ENCODE data around the gene HOXA5.

Gene HOXA5

GRCh38 chr7:27091105-27091504, 52.4 kb downstream of the HOXA5 start:
- Mint-ChIP-seq H3K9me3 (no peaks in the 10 kb centered on the region), H3K4me3 (no peak overlapping the region), H3K27ac (no peak overlapping the region), H3K4me1 (peaks cover 25% of the 10 kb centered on the region), H3K27me3 (peaks cover 86% of the 10 kb centered on the region), H3K36me3 (no peaks in the 10 kb centered on the region)
- no peak for ATAC-seq

Data from stimulated activated memory B cell treated with anti-CD40 and anti-IgM and Interleukin-4, amounts not matched to agents 10 μg/mL and 1 μg/mL and 100 μg/mL, for 72 hours (primary cell).